Stomach (tissue), 4 donors: ENCODE measurements around the gene RNU7-1.

Source experiments
- POLR2A ChIP-seq, 4 donors: fragments of 450-650 bp; IDR thresholded peaks; one replicate each; pipeline ENCODE4 v1.6.1; 2016; ENCODE audit warnings: antibody characterized with exemption in 4 of 4, control low read depth in 2 of 4, mild to moderate bottlenecking in 1 of 4, moderate library complexity in 1 of 4
- POLR2AphosphoS5 ChIP-seq, 3 donors: sonication (generic); formaldehyde crosslinking; IDR thresholded peaks; one replicate each; pipeline ENCODE4 v1.6.1; 2016; ENCODE audit warnings: antibody characterized with exemption in 3 of 3
- TF ChIP-seq, protein P1 (sequence below), 7 experiments: fragments of 450-650 bp in 4 of 7; fragments of 200-600 bp in 3 of 7; sonication (generic) in 3 of 7; IDR thresholded peaks; one replicate each; pipeline ENCODE4 v1.5.1; 2016 to 2019; ENCODE audit warnings: antibody characterized with exemption in 7 of 7, control low read depth in 2 of 7, mild to moderate bottlenecking in 1 of 7

DNA sequence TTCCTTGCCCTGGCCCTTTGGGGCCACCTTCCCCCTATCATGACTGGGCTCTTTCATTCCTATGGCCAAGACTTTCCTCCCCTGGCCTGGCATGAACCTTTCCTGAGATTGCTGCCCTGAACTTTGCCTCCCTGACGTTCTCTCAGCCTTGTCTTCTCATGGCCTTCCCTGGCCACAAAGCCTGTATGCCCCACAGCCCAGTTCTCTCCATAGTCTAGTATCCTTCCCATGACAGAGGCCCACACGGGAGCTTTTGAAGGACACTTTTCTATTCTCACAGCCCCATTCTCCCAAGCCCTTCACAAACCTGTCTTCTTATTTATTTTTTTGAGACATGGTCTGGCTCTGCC lies 4.5 kb upstream of the RNU7-1 start:
- TF ChIP-seq, protein P1, sequence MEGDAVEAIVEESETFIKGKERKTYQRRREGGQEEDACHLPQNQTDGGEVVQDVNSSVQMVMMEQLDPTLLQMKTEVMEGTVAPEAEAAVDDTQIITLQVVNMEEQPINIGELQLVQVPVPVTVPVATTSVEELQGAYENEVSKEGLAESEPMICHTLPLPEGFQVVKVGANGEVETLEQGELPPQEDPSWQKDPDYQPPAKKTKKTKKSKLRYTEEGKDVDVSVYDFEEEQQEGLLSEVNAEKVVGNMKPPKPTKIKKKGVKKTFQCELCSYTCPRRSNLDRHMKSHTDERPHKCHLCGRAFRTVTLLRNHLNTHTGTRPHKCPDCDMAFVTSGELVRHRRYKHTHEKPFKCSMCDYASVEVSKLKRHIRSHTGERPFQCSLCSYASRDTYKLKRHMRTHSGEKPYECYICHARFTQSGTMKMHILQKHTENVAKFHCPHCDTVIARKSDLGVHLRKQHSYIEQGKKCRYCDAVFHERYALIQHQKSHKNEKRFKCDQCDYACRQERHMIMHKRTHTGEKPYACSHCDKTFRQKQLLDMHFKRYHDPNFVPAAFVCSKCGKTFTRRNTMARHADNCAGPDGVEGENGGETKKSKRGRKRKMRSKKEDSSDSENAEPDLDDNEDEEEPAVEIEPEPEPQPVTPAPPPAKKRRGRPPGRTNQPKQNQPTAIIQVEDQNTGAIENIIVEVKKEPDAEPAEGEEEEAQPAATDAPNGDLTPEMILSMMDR (IDR thresholded peaks at IDR 0.05), result no peak
- TF ChIP-seq POLR2AphosphoS5 (IDR thresholded peaks at IDR 0.05), result no peak
- no peak for TF ChIP-seq POLR2A (IDR thresholded peaks at IDR 0.05)
